ENCODE measurements around the gene PJA2. TPM values are rescaled to one million over a fixed set of nuclear protein-coding genes. Genes with fewer than 3 reads are reported as not detected.
A peak's percentile ranks its signal among the peaks of the same experiment; 100 is the strongest.

Gene PJA2
- total RNA-seq, 1 experiment from 2014 or later = 14.3 TPM

GRCh38 chr5:109351988-109352864 lies 57.5 kb downstream of the PJA2 start:
- Histone ChIP-seq H2AFZ (ENCODE audit: low read length) (no peak overlapping the region), H3K27me3 (ENCODE audit: low read length) (no peaks in the 10 kb centered on the region), H3K79me2 (ENCODE audit: low read length) (no peaks in the 10 kb centered on the region), H3K36me3 (ENCODE audit: low read depth, low read length) (no peaks in the 10 kb centered on the region), H3K27ac (ENCODE audit: low read length) (no peak overlapping the region), H3K9me3 (ENCODE audit: low read length) (no peaks in the 10 kb centered on the region), H3K4me1 (ENCODE audit: insufficient read depth, low read length) (no peaks in the 10 kb centered on the region), H3K4me2 (ENCODE audit: low read length) (no peak overlapping the region), H3K9me2 (replicated peaks; ENCODE audit: low read length) (no peaks in the 10 kb centered on the region), H3K4me3 (ENCODE audit: low read length) (no peak overlapping the region), H3F3A (ENCODE audit: low read length, unreplicated experiment) (no peaks in the 10 kb centered on the region), H4K20me1 (ENCODE audit: low read length) (no peaks in the 10 kb centered on the region), H3K9ac (ENCODE audit: low read length) (no peak overlapping the region)
- ChIA-PET POLR2A (ENCODE audit: unreplicated experiment) (no interaction called here), CTCF (no interaction called here)
- TF ChIP-seq EZH2 (IDR thresholded peaks at IDR 0.05; ENCODE audit: low read length, unreplicated experiment) = no peak
- TF ChIP-seq EZH2phosphoT487 (IDR thresholded peaks at IDR 0.05; ENCODE audit: borderline replicate concordance, low read length) = no peak
- TF ChIP-seq CTCF (conservative IDR thresholded peaks at IDR 0.05; ENCODE audit: low read depth, low read length) = no peak
- no peak for ATAC-seq
- no TSS peak for BruUV-seq (replicated peaks)
- no peak for DNase-seq
- intact Hi-C loops (cut with micrococcal nuclease) = no loop called here

- BruUV-seq (replicated peaks) = TSS peak; percentile 7
- Histone ChIP-seq H3K9ac (ENCODE audit: low read length) (no peak overlapping the region), H3K4me1 (ENCODE audit: insufficient read depth, low read length) (no peaks in the 10 kb centered on the region), H3K4me3 (ENCODE audit: low read length) (no peak overlapping the region), H3K36me3 (ENCODE audit: low read depth, low read length) (no peaks in the 10 kb centered on the region), H3K27me3 (ENCODE audit: low read length) (no peaks in the 10 kb centered on the region), H3K9me2 (replicated peaks; ENCODE audit: low read length) (no peaks in the 10 kb centered on the region), H3K27ac (ENCODE audit: low read length) (no peak overlapping the region), H3K4me2 (ENCODE audit: low read length) (no peak overlapping the region), H4K20me1 (ENCODE audit: low read length) (no peaks in the 10 kb centered on the region), H2AFZ (ENCODE audit: low read length) (no peak overlapping the region), H3F3A (ENCODE audit: low read length, unreplicated experiment) (no peaks in the 10 kb centered on the region), H3K9me3 (ENCODE audit: low read length) (no peaks in the 10 kb centered on the region), H3K79me2 (ENCODE audit: low read length) (no peaks in the 10 kb centered on the region)
- DNase-seq = no peak
- ChIA-PET POLR2A (ENCODE audit: unreplicated experiment) (no interaction called here), CTCF (no interaction called here)
- TF ChIP-seq EZH2phosphoT487 (IDR thresholded peaks at IDR 0.05; ENCODE audit: borderline replicate concordance, low read length) = no peak
- TF ChIP-seq CTCF (conservative IDR thresholded peaks at IDR 0.05; ENCODE audit: low read depth, low read length) = no peak
- no peak for TF ChIP-seq EZH2 (IDR thresholded peaks at IDR 0.05; ENCODE audit: low read length, unreplicated experiment)
- ATAC-seq = no peak
- intact Hi-C loops (cut with micrococcal nuclease) = no loop called here
Measured at GRCh38 chr5:109350537-109351270, 59.1 kb downstream of the PJA2 start.

All from PC-3 (cell line).